CD4-positive, alpha-beta T cell treated with Interleukin-17A for 1 hour (primary cell): ENCODE results near the gene SLAMF1.
A peak's percentile ranks its signal among the peaks of the same experiment; 100 is the strongest.

Experiments used
- DNase-seq: peaks from one replicate; pipeline ENCODE4 v3.0.0-alpha.2; 2020

SLAMF1 gene

DNA sequence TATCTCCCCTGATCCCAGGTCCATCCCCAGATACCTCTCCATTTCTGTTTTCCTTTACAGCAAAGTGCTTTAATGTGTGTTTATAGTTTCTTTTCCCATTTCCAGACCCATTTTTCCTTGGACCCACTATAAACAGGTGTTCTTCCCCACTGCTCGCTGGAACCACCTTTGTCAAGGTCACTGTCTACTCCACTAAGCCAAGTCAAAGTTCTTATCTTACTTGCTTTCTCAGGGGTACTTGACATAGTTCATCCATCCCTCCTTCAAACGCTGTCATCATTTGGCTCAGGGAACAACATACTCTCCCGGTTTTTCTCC lies 8.3 kb downstream of the SLAMF1 start:
- no peak for DNase-seq

GRCh38 chr1:160637821-160638539 lies 8.9 kb downstream of the SLAMF1 start:
- DNase-seq, result peak; percentile 87

DNA sequence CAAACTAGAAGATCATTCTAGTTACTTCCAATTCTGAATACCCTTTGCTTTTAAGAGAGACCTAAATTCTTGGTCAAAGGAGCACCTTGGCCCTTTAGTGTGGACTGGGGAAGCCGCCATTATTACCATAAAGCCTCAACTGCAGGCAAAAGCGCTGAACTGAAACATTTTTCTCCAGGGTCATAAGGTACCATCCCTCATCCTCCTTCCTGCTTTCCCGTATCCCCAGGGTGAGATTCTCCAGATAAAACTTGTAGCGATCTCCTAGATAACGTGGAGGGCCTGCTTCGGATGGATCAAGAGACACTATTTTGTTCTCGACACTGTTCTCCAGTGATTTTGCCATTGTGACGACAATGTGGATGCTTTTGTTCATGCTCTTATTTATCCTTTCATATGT lies 9.8 kb downstream of the SLAMF1 start:
- no peak for DNase-seq

DNA sequence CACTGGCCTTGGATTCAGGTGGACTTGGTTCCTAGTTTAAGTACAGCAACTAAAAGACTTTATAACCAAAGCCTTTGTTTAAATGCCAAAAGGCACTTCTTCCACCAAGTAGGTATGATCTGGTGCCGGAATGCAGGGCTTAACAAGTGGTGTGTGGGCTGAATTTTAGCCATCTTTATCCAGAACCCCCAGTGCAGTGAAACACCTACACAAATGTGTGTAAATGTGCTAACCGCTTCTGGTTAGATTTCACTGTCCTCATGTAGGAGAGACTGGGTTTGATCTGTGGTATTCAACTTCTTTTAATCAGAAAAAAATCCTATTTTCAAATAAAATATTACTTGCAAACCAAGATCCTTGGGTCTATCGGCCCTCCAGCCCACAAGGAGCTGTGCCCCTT lies 10.3 kb downstream of the SLAMF1 start:
- no peak for DNase-seq

DNA sequence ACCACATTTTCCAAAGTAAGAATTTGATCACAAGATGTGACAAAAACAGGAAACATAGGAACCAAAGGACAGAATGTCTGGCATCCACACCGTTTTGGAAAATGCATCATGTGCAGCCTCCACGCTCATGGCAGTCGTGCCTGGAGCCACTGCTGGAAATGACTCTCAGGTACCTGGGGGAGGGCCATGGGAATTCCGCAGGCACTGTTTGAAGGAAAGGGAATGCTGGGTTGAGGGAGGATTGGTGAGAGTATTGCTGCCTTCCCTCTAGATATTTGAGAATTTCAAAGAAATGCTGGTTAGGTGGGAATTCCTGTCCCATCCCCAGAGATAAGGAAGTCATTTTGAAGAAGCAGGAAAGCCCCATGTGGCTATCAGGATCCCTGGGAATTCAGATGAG lies 10.8 kb downstream of the SLAMF1 start:
- DNase-seq, result no peak

DNA sequence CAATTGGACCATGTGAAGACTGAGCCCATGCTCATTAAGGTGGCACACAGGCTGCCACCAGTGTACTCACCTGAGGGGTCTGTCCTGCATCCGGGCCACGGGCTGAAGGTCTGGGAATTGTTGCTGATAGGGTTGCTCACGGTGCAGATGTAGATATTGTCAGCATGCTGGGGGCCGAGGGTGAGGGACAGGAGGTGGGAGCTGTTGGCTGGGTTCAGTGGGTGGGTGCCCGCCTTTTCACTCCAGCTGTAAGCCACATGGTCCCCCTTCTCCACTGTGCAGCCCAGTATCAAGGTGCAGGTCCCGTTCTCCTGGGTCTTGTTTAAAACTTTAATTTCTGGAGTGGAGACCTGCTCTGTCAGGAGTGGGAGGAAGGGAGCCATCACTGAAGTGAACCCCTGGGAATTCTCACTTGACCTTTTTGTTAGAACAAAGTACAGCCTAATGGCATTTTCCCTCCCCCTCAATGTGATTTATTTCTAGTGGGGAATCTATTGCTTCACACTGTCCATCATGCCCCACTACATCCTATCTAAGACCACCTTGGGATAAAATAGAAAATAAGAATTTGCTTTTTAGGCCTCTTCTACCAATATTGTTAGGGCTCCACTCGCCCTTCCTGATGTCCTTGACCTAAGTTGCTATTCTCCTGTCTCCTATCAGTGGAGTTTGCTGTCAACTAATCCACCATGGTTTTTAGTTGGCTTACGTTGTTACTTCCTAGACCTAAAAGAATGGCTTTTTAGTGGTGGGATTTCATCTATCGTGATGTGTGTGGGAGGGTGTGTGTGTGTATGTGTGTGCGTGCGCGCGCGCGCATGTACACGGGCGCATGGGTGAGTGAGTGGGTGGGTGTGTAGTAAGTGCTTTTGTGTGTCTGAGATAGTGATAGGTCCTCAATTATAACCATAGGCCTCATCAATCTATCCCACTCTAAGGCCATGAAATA lies 12.0 kb downstream of the SLAMF1 start:
- DNase-seq, result no peak

- no peak for DNase-seq
Measured at GRCh38 chr1:160633330-160633903, 13.4 kb downstream of the SLAMF1 start.

DNA sequence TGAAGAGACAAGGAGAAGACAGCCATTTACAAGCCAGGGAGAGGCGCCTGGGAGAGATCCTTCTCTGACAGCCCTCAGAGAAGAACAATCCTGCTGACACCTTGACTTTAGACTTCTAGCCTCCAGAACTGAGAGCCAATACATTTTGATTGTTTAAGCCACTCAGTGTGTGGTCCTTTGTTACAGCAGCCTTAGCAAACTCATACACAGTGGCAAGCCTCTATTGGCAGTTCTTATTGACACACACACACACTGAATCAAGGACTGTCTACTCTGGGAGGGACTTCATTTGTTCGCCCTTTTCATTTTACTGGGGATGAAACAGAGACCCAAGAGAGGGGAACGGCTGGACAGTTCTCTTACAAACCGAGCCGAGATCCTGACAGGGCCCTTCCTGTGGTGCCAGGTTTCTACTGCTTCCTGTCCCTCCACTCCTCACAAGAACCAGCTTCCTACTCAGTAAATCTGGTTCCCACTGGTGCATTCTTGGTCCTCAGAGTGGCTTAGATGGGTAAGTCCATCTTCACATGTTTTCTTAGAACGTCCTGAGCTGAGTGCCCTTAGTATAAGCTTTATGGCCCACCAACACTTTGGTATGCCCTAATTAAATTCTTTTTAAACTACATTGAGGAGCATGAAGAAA lies 14.7 kb downstream of the SLAMF1 start:
- DNase-seq, result no peak

DNA sequence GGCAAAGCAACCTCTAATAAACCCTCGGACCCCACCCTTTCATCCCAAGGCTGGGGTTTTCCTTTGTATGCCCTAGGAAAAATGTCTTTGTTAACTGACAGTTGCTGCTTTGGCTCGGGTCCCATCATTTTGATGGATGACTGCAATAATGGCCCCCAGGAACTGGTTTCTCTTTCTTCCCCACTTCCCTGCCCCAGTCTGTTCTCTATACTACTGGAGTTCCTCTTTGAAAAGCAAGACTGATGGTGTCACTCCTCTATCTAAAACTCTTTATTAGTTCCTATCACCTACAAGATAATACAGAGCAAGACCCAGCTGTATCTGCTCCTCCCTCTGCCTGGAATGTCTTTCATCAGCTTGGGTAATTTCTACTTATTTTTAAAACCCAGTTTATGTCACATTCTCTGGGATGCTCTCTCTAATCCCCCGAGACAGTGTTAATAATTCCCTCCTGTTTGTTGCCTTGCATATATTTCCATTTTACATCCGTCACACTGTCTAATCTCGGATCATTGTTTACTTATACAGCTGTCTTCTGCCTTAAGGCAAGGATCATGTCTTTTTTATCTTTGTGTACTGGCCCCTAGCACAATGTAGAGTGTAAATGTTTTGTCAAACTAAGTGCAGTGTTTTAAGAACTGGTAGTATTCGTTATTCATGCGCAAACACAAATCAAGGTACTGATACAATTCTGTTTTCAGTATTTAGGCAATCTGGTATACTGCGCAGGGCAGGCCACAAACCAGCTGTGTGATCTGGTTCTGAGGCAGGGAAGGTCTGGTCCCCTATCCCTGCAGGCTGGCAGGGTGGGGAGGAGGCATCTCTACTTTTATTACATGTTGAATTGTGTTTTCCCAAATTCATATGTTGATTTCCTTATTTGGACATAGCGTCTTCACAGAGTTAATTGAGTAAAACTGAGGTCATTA lies 16.1 kb downstream of the SLAMF1 start:
- DNase-seq, result no peak

DNA sequence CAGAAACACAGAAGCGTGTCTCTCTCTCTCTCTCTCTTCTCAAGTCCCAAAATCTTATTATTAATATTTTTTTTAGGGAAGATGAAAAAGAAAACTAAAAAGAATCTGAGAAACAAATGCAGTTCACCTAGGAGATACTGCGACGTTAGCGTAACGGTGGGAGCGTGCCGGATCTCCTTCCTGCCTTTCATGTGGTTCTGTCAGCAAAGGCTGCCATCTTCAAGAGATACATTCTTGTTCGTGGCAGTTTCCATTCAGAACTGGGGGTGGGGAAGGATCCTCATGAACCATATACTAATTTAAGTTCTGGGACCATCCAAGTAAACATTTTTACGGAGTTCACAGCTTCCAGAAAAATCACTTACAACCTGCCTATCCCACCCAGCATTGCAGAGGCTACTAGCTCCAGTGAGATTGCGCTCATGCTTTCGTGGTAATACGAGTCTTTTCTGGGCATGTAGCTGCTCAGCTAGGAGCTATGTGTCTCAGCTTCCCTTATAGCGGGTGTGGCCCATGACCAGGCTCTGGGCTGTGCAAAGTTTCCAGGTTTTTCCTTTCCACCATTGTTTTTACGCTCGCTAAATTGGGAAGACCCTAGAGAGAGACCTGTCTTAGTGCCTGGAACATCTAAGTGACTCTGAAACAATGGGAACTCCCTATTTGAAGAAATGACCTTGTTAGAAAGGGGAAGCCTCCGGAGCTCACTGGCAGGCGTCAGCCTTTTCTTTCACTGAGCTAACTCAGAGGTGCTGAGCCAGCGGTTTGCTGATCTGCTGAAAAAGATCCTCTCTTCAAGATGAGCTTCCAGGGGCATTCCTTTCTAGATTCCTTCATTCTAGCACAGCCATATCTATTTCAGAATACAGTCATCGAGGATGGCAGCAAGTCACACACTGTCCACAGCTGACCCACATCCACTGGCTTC lies 17.3 kb downstream of the SLAMF1 start:
- peak; percentile 88 for DNase-seq

- DNase-seq, result peak; percentile 62
Measured at GRCh38 chr1:160628799-160629263, 18.0 kb downstream of the SLAMF1 start.

DNA sequence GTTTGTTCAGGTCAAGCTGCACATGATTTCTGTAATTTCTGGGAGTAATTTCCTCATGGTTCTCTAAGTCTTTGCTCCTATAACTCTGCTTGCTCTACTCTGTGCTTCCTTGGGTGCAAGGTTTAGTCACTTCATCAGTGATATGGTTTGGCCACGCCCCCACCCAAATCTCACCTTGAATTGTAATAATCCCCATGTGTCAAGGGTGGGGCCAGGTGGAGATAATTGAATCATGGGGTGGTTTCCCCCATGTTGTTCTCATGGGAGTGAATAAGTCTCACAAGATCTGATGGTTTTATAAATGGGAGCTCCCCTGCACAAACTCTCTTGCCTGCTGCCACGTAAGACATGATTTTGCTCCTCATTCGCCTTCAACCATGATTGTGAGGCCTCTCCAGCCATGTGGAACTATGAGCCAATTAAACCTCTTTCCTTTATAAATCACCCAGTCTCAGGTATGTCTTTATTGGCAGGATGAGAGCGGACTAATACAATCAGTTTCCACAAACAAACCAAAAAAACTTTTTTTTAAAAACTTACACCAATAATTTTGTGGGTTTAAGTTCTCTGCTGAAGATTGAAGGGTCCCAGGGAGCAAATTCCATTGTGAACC lies 19.1 kb downstream of the SLAMF1 start:
- DNase-seq, result peak; percentile 56

GRCh38 chr1:160626509-160627342 lies 20.1 kb downstream of the SLAMF1 start:
- DNase-seq, result no peak

DNA sequence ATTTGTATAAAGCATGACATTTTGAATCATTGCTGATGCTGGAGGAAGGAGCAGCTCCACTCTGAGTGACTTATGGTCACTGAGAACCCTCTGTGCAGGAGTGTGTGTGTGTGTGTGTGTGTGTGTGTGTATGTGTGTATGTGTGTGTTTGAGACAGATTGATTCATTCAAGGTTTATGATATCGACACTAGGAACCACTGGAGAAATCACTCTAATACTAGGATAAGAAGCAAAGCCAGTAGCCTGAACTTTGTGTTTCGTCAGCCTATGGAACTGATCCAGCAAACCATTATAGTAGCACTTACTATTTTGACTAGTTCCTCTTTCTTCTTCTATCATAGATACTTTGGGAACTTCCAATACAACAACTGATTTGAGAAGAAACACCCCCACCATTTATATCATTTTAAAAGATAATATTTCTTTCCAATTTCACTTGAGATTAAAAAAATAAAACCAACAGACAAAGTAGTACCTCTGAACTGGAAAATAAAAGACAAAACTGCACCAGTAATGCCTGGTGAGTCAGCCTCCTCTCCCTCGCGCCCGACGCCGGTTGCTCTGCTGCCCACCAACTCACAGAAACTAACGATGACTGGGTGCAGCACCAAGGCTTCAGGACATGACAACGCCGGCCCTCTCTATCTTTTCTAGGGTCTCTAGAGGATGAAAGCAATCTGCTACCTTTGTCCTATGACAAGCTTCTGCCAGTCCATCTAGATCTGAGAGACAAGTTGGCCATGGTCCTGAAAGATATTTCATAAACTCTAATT lies 20.9 kb downstream of the SLAMF1 start:
- DNase-seq, result no peak

DNA sequence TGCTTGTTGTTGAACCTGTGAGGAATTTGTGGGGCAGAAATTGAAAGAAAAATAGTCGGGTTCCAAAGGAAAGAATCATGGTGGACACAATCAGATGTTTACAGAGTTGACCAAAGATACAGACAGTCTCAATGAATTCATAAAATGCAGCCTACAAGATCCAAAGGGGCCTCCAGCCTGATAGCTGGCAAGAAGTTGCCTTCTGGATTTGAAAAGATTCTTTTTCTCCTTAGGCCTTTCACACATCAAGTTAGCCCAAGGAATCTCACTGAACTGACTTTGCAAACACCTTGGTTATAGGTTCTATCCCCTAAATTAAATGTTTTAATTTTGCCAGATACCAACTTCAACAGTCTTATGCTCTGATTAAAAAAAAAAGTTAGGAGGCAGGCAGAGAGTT lies 21.5 kb downstream of the SLAMF1 start:
- DNase-seq, result no peak

GRCh38 chr1:160624464-160624863 lies 22.4 kb downstream of the SLAMF1 start:
- no peak for DNase-seq

DNA sequence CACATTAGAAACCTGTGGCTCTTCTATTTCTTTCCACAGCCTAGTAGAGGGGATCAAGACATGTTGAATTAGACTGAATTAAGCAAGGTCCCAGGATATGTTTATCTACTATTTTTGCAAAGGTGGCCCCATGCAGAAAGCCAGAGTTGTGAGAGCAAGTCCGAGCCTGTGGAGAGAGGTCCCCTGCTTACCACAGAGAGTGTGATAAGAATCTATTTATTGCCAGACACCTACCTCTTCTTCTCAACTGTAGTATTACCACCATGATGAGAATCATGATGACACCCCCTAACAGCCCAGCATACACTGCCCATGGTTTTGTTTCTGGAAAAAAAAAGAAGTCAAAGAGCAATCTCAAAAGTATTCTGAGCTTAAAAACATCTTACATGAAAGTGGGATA lies 23.0 kb downstream of the SLAMF1 start:
- no peak for DNase-seq

GRCh38 chr1:160623227-160623633 lies 23.6 kb downstream of the SLAMF1 start:
- DNase-seq, result peak; percentile 68
